GM23338 (cell line): ENCODE measurements around the gene MAN1B1. TPM values are rescaled to one million over a fixed set of nuclear protein-coding genes. Genes with fewer than 3 reads are reported as not detected.

Experiments
- ATAC-seq: fragments of 200-7000 bp; cut with Tn5 transposase; 3 replicates; pipeline ENCODE4 v1.9.1; 2020
- DNase-seq: peaks from one replicate; pipeline ENCODE4 v3.0.0-alpha.2; 2015; ENCODE audit warnings: low spot score
- H2AFZ ChIP-seq: fragments of 200-600 bp; sonication (generic); 2 replicates; pipeline ENCODE4 v1.8.0; 2016; ENCODE audit warnings: antibody characterized with exemption, mild to moderate bottlenecking, moderate library complexity
- H3F3A ChIP-seq: fragments of 200-600 bp; sonication (generic); replicated peaks from 2 replicates; pipeline ENCODE4 v1.8.0; 2017; ENCODE audit warnings: antibody characterized with exemption, mixed run types, low read depth
- H3K27ac ChIP-seq: fragments of 200-600 bp; sonication (generic); 2 replicates; pipeline ENCODE4 v1.6.1; 2016; ENCODE audit warnings: low read depth
- H3K27me3 ChIP-seq: fragments of 200-600 bp; sonication (generic); 2 replicates; pipeline ENCODE4 v1.8.0; 2016; ENCODE audit warnings: mild to moderate bottlenecking, mixed run types, moderate library complexity; ENCODE audit not compliant: insufficient read depth
- H3K36me3 ChIP-seq: fragments of 200-600 bp; sonication (generic); 2 replicates; pipeline ENCODE4 v1.8.0; 2016; ENCODE audit warnings: mild to moderate bottlenecking; ENCODE audit not compliant: insufficient read depth
- H3K4me1 ChIP-seq: fragments of 200-600 bp; sonication (generic); 2 replicates; pipeline ENCODE4 v1.8.0; 2016; ENCODE audit warnings: mild to moderate bottlenecking, moderate library complexity; ENCODE audit not compliant: insufficient read depth
- H3K4me2 ChIP-seq: fragments of 200-600 bp; sonication (generic); 2 replicates; pipeline ENCODE4 v1.7.1; 2017; ENCODE audit warnings: mixed run types
- H3K4me3 ChIP-seq: fragments of 200-600 bp; sonication (generic); 2 replicates; pipeline ENCODE4 v1.6.1; 2016; ENCODE audit warnings: mixed run types
- H3K79me2 ChIP-seq: fragments of 200-600 bp; sonication (generic); replicated peaks from 2 replicates; pipeline ENCODE4 v1.8.0; 2017; ENCODE audit warnings: mild to moderate bottlenecking; ENCODE audit not compliant: insufficient read depth
- H3K9me2 ChIP-seq: fragments of 200-600 bp; sonication (generic); 2 replicates; pipeline ENCODE4 v1.8.0; 2017; ENCODE audit not compliant: insufficient read depth
- H4K20me1 ChIP-seq: fragments of 200-600 bp; sonication (generic); replicated peaks from 2 replicates; pipeline ENCODE4 v1.8.0; 2017; ENCODE audit warnings: mild to moderate bottlenecking; ENCODE audit not compliant: insufficient read depth
- H3K27ac Mint-ChIP-seq: 2 replicates; pipeline ENCODE4 v1.8.0; 2020; ENCODE audit warnings: inconsistent platforms, mild to moderate bottlenecking, moderate library complexity, mixed read lengths
- H3K27me3 Mint-ChIP-seq: 3 replicates; pipeline ENCODE4 v1.8.0; 2022; ENCODE audit warnings: low read depth, mild to moderate bottlenecking, moderate library complexity, mixed read lengths, inconsistent platforms; ENCODE audit not compliant: insufficient read depth, poor library complexity
- H3K36me3 Mint-ChIP-seq: 3 replicates; pipeline ENCODE4 v1.8.0; 2021; ENCODE audit warnings: low read depth, mild to moderate bottlenecking, inconsistent platforms, moderate library complexity, mixed read lengths
- H3K4me1 Mint-ChIP-seq: 3 replicates; pipeline ENCODE4 v1.8.0; 2020; ENCODE audit warnings: mild to moderate bottlenecking, inconsistent platforms, mixed read lengths
- H3K4me3 Mint-ChIP-seq: 3 replicates; pipeline ENCODE4 v1.8.0; 2021; ENCODE audit warnings: moderate library complexity, mild to moderate bottlenecking, inconsistent platforms, mixed read lengths
- H3K9me3 Mint-ChIP-seq: 3 replicates; pipeline ENCODE4 v1.8.0; 2020; ENCODE audit warnings: moderate library complexity, mild to moderate bottlenecking, inconsistent platforms, mixed read lengths
- CREB1 ChIP-seq: fragments of 250-450 bp; sonication (Bioruptor Pico); IDR thresholded peaks from 2 replicates; pipeline ENCODE4 v1.5.0; 2020; ENCODE audit warnings: low read depth, mild to moderate bottlenecking, moderate library complexity
- CTCF ChIP-seq, 2 experiments: fragments of 200-600 bp in 1 of 2; sonication (generic) in 1 of 2; conservative IDR thresholded peaks; 2 replicates each; pipeline versions ENCODE4 v1.5.1 to v1.6.1; 2016 to 2017; ENCODE audit warnings: antibody characterized with exemption in 2 of 2, low read depth in 2 of 2, mild to moderate bottlenecking in 2 of 2, moderate library complexity in 1 of 2
- ETS1 ChIP-seq: IDR thresholded peaks from 2 replicates; pipeline ENCODE4 v1.6.1; 2016; ENCODE audit warnings: antibody characterized with exemption
- EZH2 ChIP-seq: fragments of 200-600 bp; sonication (generic); IDR thresholded peaks from one replicate; pipeline ENCODE4 v1.8.0; 2017; ENCODE audit warnings: antibody characterized with exemption, mild to moderate bottlenecking, low read depth; ENCODE audit not compliant: unreplicated experiment
- EZH2phosphoT487 ChIP-seq: fragments of 200-600 bp; sonication (generic); IDR thresholded peaks from one replicate; pipeline ENCODE4 v1.8.1; 2018; ENCODE audit warnings: antibody characterized with exemption; ENCODE audit not compliant: unreplicated experiment
- JUNB ChIP-seq: IDR thresholded peaks from one replicate; pipeline ENCODE4 v1.6.1; 2016; ENCODE audit warnings: antibody characterized with exemption; ENCODE audit not compliant: unreplicated experiment
- NANOG ChIP-seq: IDR thresholded peaks from 2 replicates; pipeline ENCODE4 v1.6.1; 2016; ENCODE audit warnings: antibody characterized with exemption, borderline replicate concordance
- POLR2AphosphoS5 ChIP-seq: IDR thresholded peaks from 2 replicates; pipeline ENCODE4 v1.6.1; 2016; ENCODE audit warnings: antibody characterized with exemption, low read depth
- REST ChIP-seq: IDR thresholded peaks from one replicate; pipeline ENCODE4 v1.6.1; 2018; ENCODE audit warnings: antibody characterized with exemption; ENCODE audit not compliant: unreplicated experiment
- STAT1 ChIP-seq: IDR thresholded peaks from one replicate; pipeline ENCODE4 v1.6.1; 2016; ENCODE audit warnings: antibody characterized with exemption; ENCODE audit not compliant: unreplicated experiment
- ZNF114 ChIP-seq: fragments of 250-450 bp; sonication (Bioruptor Pico); IDR thresholded peaks from 2 replicates; pipeline ENCODE4 v1.5.0; 2020; ENCODE audit warnings: mild to moderate bottlenecking, moderate library complexity
- ZNF331 ChIP-seq: fragments of 250-450 bp; sonication (Bioruptor Pico); IDR thresholded peaks from 2 replicates; pipeline ENCODE4 v1.5.0; 2020; ENCODE audit warnings: low read depth, mild to moderate bottlenecking, moderate library complexity
- polyA plus RNA-seq: library from polyadenylated mRNA; unstranded; fragments of >200 nt; fragmentation: Nextera tagmentation; extraction: Ambion mirVana; gene quantifications from 2 replicates; pipeline ENCODE4 v1.2.1, GENCODE V29; 2016
- total RNA-seq: library from RNA; depleted of rRNA; stranded (reverse); fragments of >200 nt; shearing (Covaris generic); gene quantifications from 2 replicates; pipeline ENCODE4 v1.2.3, GENCODE V29; 2014

Gene MAN1B1
- total and polyA plus RNA-seq, 2 experiments from 2014 or later: 15.7 to 39.9 TPM

GRCh38 chr9:137150617-137151457, 64.1 kb downstream of the MAN1B1 start:
- no peak overlapping the region for H3K27ac Mint-ChIP-seq
- no peak overlapping the region for H2AFZ ChIP-seq
- H3K27me3 Mint-ChIP-seq: peaks cover 18% of the 10 kb centered on the region
- H3K79me2 ChIP-seq: no peaks in the 10 kb centered on the region
- H3F3A ChIP-seq: peaks cover 19% of the 10 kb centered on the region
- no peak overlapping the region for H3K4me3 Mint-ChIP-seq
- DNase-seq (peak; percentile 76), ATAC-seq (peak; percentile 13; the same call in 2 of the 3 replicates)
- H3K4me3 ChIP-seq: no peak overlapping the region
- H3K4me1 ChIP-seq: no peaks in the 10 kb centered on the region
- no peak for TF ChIP-seq POLR2AphosphoS5
- no peak for TF ChIP-seq CTCF (conservative IDR thresholded peaks at IDR 0.05; ENCODE audit: low read depth in 2 of 2)
- no peak for TF ChIP-seq ZNF331
- no peak for TF ChIP-seq ETS1
- no peak for TF ChIP-seq CREB1 (CRISPR knock-in tag)
- TF ChIP-seq STAT1: no peak
- TF ChIP-seq EZH2phosphoT487: no peak
- peaks cover 16% of the 10 kb centered on the region for H3K27me3 ChIP-seq
- H3K9me2 ChIP-seq: no peaks in the 10 kb centered on the region
- no peaks in the 10 kb centered on the region for H3K36me3 ChIP-seq
- H3K27ac ChIP-seq: no peak overlapping the region
- no peaks in the 10 kb centered on the region for H3K36me3 Mint-ChIP-seq
- H3K4me2 ChIP-seq: no peak overlapping the region
- H3K4me1 Mint-ChIP-seq: peaks cover 2% of the 10 kb centered on the region; the same call in 2 of the 3 replicates
- peaks cover 13% of the 10 kb centered on the region; the same call in 2 of the 3 replicates for H3K9me3 Mint-ChIP-seq
- no peaks in the 10 kb centered on the region; the same call in 1 of the 2 replicates for H4K20me1 ChIP-seq

GRCh38 chr9:137152844-137153405, 66.1 kb downstream of the MAN1B1 start:
- Histone ChIP-seq H3K4me1 (peaks cover 2% of the 10 kb centered on the region; the same call in 1 of the 2 replicates), H3K79me2 (no peaks in the 10 kb centered on the region), H4K20me1 (no peaks in the 10 kb centered on the region; the same call in 1 of the 2 replicates), H3K4me2 (no peak overlapping the region), H3K36me3 (no peaks in the 10 kb centered on the region), H3K27ac (no peak overlapping the region), H3F3A (peaks cover 23% of the 10 kb centered on the region), H2AFZ (no peak overlapping the region), H3K4me3 (no peak overlapping the region), H3K27me3 (peaks cover 33% of the 10 kb centered on the region), H3K9me2 (no peaks in the 10 kb centered on the region)
- Mint-ChIP-seq H3K27me3 (peaks cover 38% of the 10 kb centered on the region), H3K9me3 (peaks cover 13% of the 10 kb centered on the region; the same call in 2 of the 3 replicates), H3K36me3 (no peaks in the 10 kb centered on the region), H3K27ac (no peak overlapping the region), H3K4me1 (peaks cover 2% of the 10 kb centered on the region; the same call in 1 of the 3 replicates), H3K4me3 (no peak overlapping the region)
- no peak for ATAC-seq
- no peak for DNase-seq
- TF ChIP-seq CREB1 (CRISPR knock-in tag) (no peak), NANOG (no peak), REST (no peak), STAT1 (no peak), EZH2phosphoT487 (no peak), ZNF331 (no peak), EZH2 (no peak), CTCF (conservative IDR thresholded peaks at IDR 0.05; ENCODE audit: low read depth in 2 of 2) (no peak), JUNB (no peak), POLR2AphosphoS5 (no peak), ZNF114 (CRISPR knock-in tag) (no peak)
